Skin epidermis (tissue), 12 donors: Measurements from ENCODE around the gene LLGL2.
A peak's percentile ranks its signal among the peaks of the same experiment; 100 is the strongest.

Source experiments
- H3K27ac ChIP-seq, 21 experiments: fragments of 200-600 bp; sonication (generic) in 11 of 21; one replicate each; pipeline ENCODE4 v1.5.0; 2020; ENCODE audit warnings: mild to moderate bottlenecking in 3 of 21, inconsistent platforms in 2 of 21, moderate library complexity in 2 of 21
- H3K4me3 ChIP-seq, 7 experiments: fragments of 200-600 bp; sonication (generic) in 2 of 7; one replicate each; pipeline ENCODE4 v1.5.0; 2020; ENCODE audit warnings: inconsistent platforms in 2 of 7, mild to moderate bottlenecking in 2 of 7, moderate library complexity in 1 of 7

LLGL2 gene

DNA sequence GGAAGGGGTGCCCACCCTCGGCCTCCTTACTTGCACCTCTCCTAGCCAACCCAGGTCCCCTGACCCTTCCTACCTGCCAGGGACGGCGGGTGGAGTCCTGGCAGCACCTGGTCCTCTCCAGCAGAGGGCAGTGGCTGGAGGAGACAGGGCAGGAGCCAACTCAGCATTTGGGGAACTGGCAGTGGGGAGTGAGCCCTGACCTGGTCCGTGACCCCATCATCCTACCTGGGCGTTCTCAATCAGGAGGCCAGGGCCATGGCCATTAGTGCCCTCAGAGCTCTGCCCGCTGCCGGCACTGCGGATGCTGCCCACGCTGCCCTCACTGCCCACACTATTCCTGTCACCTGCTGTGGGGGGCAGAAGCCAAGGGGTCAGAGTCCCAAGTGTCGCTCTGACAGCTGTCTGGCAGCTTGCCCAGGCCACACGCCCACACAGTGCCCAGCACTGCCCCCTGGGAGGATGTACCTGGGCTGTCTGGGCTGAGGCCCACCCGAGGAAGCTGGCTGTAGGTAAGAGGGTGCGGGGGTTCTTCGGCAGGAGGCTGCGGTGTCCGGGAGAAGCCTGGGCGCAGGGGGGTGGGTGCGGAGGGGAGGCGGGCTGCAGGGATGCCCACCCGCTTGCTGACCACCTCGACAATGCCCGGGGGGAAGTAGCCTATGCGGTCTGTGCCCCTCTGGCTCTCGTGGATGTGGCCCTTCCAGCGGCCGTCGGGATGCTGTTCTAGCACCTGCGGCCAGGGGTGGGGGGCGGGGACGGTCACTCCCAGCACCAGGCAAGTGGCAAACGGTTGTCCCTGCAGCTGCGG lies 20.9 kb upstream of the LLGL2 start:
- peak overlapping the region in 1 of 21 experiments; percentile 2 for H3K27ac ChIP-seq
- H3K4me3 ChIP-seq = no peak overlapping the region

- no peak overlapping the region for H3K4me3 ChIP-seq
- H3K27ac ChIP-seq = no peak overlapping the region
Measured at GRCh38 chr17:75505152-75505409, 20.4 kb upstream of the LLGL2 start.

GRCh38 chr17:75505640-75506039 lies 19.9 kb upstream of the LLGL2 start:
- no peak overlapping the region for H3K4me3 ChIP-seq
- H3K27ac ChIP-seq = no peak overlapping the region

GRCh38 chr17:75506134-75506533 lies 19.4 kb upstream of the LLGL2 start:
- Histone ChIP-seq H3K27ac (no peak overlapping the region), H3K4me3 (no peak overlapping the region)

DNA sequence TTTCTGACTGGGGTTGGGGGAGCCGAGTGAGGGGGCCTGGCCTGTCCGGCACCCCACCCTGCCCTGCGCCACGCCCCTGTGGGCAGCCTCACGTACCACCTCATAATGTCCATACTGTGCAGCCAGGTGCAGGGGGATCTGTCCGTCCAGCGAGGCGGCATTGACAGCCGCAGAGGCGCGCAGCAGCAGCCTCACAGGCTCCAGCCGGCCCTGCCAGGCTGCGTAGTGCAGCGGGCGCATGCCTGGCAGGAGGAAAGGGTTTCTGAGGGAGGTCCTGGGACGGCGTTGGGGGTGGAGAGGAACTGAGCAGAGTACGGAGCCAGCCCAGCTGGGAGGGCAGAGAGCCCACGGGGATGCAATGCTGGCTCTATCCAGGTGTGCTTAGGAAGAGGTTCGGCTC lies 18.6 kb upstream of the LLGL2 start:
- no peak overlapping the region for H3K4me3 ChIP-seq
- H3K27ac ChIP-seq = no peak overlapping the region

DNA sequence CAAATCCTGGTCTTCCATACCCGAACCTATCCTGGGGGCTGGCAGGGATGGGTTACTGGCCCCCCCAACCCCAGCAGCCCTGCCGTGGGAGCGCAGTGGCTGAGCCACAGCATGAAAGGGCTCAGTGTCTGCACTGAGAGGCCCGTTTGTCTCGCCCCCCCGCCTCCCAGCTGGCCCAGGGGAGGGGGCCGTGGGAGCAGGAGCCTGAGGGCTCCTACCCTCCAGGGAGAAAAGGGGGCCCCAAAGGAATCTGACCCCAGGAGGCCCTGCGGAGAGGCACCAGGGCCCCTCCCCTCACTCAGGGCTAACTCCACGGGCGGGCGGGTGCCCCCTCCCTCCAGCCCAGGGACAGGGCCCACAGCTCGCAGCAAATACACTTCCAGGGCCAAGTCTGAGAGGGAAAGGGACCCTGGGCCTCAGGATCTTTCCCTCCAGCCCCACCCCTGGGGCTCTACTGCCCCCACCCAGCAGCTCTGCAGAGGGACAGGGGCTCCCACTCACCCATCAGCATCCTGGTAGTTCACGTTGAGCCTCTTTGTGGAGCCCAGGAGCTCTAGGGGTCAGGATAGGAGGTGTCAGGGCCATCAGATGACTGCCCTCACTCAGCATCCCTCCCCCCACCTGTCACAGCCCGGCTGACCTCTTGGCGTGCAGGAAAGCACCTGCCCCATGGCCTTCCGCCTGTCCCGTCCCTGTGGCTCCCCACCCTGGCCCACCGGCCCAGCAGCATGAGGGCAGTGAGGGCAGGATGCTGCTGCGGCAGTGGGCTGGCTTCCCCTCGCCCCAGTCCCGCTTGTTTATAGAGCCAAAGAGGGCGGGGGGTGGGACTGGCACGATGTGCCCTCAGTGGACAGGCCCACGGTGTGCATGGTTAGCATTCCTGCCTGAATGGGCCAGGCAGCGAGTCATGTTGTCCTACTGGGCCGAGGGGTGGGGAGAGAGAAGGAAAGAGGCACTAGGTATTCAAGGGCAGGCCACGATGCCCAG lies 17.5 kb upstream of the LLGL2 start:
- peak overlapping the region in 7 of 21 experiments; percentile 6 to 75 (median 42) for H3K27ac ChIP-seq
- no peak overlapping the region for H3K4me3 ChIP-seq

DNA sequence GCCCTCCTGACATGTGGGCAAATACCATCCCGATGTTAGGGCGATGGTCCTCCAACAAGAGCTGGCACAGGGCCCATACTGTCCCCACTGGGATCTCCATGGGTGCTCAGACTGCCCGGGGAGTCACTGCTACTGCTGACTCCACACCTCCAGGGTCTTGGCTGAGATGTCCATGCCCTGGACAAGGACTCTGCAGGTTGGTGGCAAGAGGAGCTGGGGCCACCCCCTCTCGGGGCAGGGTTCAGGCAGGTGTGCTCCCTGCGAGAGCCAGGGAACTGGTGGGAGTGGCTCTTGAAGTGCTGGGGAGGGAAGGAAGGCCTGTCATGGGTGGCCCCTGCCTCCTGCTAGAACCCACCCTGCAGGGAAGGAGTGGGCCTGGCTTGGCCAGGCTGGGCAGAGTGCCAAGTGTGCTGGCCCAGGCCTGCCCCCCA lies 16.6 kb upstream of the LLGL2 start:
- Histone ChIP-seq H3K4me3 (no peak overlapping the region), H3K27ac (peak overlapping the region in 14 of 21 experiments; percentile 5 to 75 (median 54))

DNA sequence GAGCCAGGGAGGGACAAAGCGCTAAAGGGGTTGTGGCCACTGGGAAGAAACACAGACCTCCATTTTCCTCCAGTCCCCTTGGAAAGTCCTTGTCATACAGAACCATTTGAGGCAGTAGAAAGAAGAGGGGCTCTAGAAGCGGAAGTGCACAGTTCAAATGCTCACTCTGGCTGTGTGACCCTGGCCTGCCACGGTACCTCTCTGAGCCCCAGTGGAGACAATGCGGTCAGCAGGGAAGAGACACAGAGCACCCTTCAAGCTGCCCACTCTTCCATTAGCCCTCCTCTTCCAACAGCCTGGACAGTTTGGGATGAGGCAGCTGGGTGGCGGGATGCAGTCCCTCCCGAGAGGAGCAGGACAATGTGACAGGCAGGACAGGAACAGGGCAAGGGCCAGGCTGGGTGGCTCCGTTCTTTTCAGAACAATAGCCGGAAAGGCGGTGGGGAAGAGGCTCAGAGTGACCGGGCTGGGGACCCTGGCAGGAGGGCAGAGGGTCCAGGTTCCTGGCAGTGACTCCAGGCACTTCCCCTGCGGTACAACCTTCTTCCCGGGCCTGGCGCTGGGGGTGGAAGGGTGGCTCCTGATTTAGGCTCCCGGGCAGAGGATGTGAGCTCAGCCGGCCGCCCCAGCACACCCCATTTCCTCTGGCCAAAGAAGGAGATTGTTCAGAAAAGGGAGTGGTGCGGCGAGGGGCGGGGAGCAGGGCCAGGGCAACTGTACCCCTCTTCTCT lies 15.8 kb upstream of the LLGL2 start:
- Histone ChIP-seq H3K27ac (peak overlapping the region in 14 of 21 experiments; percentile 5 to 75 (median 58)), H3K4me3 (no peak overlapping the region)

DNA sequence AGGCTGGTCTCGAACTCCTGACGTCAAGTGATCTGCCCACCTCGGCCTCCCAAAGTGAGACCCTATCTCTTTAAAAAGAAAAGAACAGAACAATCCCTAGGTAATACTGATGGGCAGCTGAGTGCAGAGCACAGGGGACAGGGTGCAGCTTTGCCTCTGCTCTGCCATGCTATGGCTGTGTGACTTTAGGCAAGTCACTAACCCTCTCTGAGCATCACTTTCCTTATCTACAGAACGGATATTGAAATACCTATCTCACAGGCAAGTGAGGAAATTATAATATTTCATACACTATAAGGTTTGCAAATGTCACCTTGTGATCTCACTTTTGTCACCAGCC lies 14.3 kb upstream of the LLGL2 start:
- no peak overlapping the region for H3K4me3 ChIP-seq
- H3K27ac ChIP-seq = peak overlapping the region in 11 of 21 experiments; percentile 8 to 75 (median 36)

- H3K4me3 ChIP-seq = peak overlapping the region in 1 of 7 experiments; percentile 96
- peak overlapping the region in 10 of 21 experiments; percentile 14 to 75 (median 40) for H3K27ac ChIP-seq
Measured at GRCh38 chr17:75511610-75512575, 13.6 kb upstream of the LLGL2 start.

- peak overlapping the region in 3 of 7 experiments; percentile 73 to 96 (median 94) for H3K4me3 ChIP-seq
- H3K27ac ChIP-seq = peak overlapping the region in 9 of 21 experiments; percentile 9 to 93 (median 85)
Measured at GRCh38 chr17:75512926-75513640, 12.4 kb upstream of the LLGL2 start.

DNA sequence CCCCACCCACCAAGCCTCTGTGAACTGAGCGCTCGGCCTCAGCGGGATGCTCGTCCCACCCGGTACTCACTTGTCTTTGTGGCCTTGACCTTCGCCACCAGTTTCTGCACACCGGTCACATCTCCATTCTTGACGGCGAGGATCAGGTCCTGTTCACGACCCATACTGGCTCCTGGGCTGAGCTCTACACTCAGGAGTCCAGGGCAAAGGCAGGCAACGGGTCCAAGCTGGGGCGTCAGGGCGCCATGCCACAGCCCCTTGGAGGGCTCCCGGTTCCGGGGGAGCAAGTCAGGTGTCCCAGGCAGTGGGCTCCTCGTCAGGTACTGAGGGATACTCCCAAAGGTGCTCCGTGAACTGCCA lies 11.9 kb upstream of the LLGL2 start:
- Histone ChIP-seq H3K4me3 (peak overlapping the region in 5 of 7 experiments; percentile 73 to 96 (median 94)), H3K27ac (peak overlapping the region in 11 of 21 experiments; percentile 13 to 93 (median 87))

- peak overlapping the region in 20 of 21 experiments; percentile 42 to 93 (median 86) for H3K27ac ChIP-seq
- H3K4me3 ChIP-seq = peak overlapping the region; percentile 73 to 96 (median 93)
Measured at GRCh38 chr17:75514299-75514918, 11.1 kb upstream of the LLGL2 start.

DNA sequence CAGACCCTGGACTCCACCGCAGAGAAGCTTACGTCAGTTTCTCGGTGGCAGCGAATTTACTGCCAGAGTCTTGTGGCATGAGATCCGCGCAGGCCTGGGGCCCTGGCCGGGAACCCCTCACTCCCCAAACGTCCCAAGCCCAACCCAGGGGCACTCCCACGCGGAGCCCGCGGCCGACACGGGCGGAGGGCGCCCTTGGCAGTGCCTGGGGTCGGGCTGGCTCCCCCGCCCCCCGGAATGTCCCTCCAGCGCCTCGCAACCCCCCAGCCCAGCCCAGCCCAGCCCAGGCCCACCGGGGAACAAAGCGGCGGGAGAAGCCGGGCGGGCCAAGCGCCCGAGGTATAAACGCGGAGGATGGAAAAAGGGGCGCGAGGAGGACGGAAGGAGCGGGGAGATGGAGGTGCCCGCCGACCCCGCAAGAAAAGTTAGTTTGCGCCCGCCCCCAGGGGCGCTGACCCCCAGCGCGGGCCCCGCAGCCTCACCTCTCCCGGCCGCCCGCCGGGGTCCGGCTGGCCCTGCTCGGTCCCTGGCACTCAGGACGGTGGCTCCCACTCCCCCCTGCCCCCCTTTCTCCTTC lies 10.5 kb upstream of the LLGL2 start:
- H3K4me3 ChIP-seq = peak overlapping the region; percentile 73 to 96 (median 93)
- H3K27ac ChIP-seq = peak overlapping the region; percentile 42 to 93 (median 86)

DNA sequence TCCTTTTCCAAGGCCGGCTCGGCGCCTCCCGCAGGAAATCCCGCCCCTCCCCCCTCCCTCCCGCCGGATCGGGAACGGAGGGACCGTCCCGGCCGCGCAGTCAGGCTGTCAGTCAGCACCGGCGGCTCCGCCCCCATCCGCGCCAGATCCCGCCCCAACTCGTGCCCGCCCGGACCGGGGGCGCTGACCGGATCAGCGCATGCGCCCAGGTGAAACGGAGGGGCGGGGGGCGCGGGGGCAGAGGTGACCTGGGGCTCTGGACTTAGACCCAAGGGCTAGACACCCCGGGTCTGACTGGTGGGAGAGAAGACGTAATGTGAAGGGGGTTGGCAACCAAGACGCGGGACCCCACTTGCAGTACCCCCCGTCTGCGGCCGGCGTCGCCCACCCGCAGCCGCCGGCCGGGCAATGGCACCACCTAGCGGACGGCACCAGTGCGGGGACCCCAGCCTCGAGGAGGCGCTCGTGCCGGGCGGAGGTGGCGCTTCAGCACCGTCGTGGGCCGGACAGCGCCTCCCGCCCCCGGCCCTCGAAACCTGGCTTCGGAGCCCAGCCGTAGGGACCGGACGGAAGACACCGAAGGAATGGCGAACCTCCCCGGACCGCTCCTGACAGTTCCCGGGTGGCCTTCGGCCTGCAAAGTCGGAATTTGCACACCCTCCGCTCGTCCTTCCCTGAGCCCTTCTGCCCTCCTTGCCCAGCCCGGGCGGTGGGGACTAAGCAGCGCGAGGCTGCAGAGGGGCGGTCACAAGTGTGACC lies 9.8 kb upstream of the LLGL2 start, which contains the start of gene CASKIN2:
CASKIN2 (minus strand) TSS at position 42 of the 759 bp plus-strand sequence. CDS start 1,733 bp downstream, outside the sequence.
- peak within 1 kb of the TSS; percentile 73 to 96 (median 93) for H3K4me3 ChIP-seq
- H3K27ac ChIP-seq = peak within 1 kb of the TSS; percentile 42 to 93 (median 86)

GRCh38 chr17:75516255-75516618 lies 9.3 kb upstream of the LLGL2 start, which contains the start of gene TSEN54:
TSEN54 (plus strand) TSS chr17:75516528; CDS start chr17:75516561, 33 bp downstream.
- H3K27ac ChIP-seq = peak within 1 kb of the TSS; percentile 64 to 93 (median 86)
- peak within 1 kb of the TSS; percentile 73 to 96 (median 93) for H3K4me3 ChIP-seq
